Tibial nerve (tissue), 4 donors: ENCODE results near the gene SMYD3. TPM values are rescaled to one million over a fixed set of nuclear protein-coding genes. Genes with fewer than 3 reads are reported as not detected.

Experiments
- DNase-seq, 2 donors: peaks; one replicate each; pipeline ENCODE4 v3.0.0-alpha.2; 2019; ENCODE audit warnings: low spot score in 2 of 2
- H3K27ac ChIP-seq, 4 donors: fragments of 200-600 bp; sonication (generic) in 3 of 4; one replicate each; pipeline ENCODE4 v1.5.1; 2017 to 2019; ENCODE audit warnings: mild to moderate bottlenecking in 1 of 4
- H3K27me3 ChIP-seq, 2 donors: fragments of 200-600 bp; sonication (generic) in 1 of 2; one replicate each; pipeline versions ENCODE4 v1.5.1 to v1.6.0; 2017 to 2019
- H3K36me3 ChIP-seq, 3 donors: fragments of 200-600 bp; sonication (generic); one replicate each; pipeline ENCODE4 v1.5.1; 2018 to 2019
- H3K4me1 ChIP-seq, 4 donors: fragments of 200-600 bp; sonication (generic) in 3 of 4; one replicate each; pipeline ENCODE4 v1.5.1; 2017 to 2019
- H3K4me3 ChIP-seq, 4 donors: fragments of 200-600 bp; sonication (generic) in 3 of 4; one replicate each; pipeline ENCODE4 v1.5.1; 2017 to 2019; ENCODE audit warnings: mild to moderate bottlenecking in 1 of 4, moderate library complexity in 1 of 4
- H3K9me3 ChIP-seq, 4 donors: fragments of 200-600 bp; sonication (generic) in 3 of 4; one replicate each; pipeline ENCODE4 v1.5.1; 2017 to 2019
- CTCF ChIP-seq, 5 experiments: fragments of 200-600 bp in 3 of 5; fragments of 450-650 bp in 2 of 5; sonication (generic) in 3 of 5; IDR thresholded peaks; one replicate each; pipeline ENCODE4 v1.5.1; 2016 to 2019; ENCODE audit warnings: antibody characterized with exemption in 5 of 5, mild to moderate bottlenecking in 3 of 5, moderate library complexity in 2 of 5
- EP300 ChIP-seq, 2 donors: sonication (generic); formaldehyde crosslinking; IDR thresholded peaks; one replicate each; pipeline ENCODE4 v1.6.1; 2017; ENCODE audit warnings: antibody characterized with exemption in 2 of 2, mild to moderate bottlenecking in 1 of 2
- POLR2A ChIP-seq, 2 donors: fragments of 450-650 bp; IDR thresholded peaks; one replicate each; pipeline ENCODE4 v1.6.1; 2017; ENCODE audit warnings: antibody characterized with exemption in 2 of 2, mild to moderate bottlenecking in 2 of 2, moderate library complexity in 2 of 2
- WGBS, 2 donors: methylation state at CpG; one replicate each; pipeline ENCODE4 v1.1.5; 2018; 5-methylcytosine and 5-hydroxymethylcytosine counted together
- total RNA-seq, 4 donors: library from RNA; depleted of rRNA; stranded (reverse); fragments of >200 nt; gene quantifications; one replicate each; pipeline ENCODE4 v1.1.0, GENCODE V29; 2016

The SMYD3 gene
- total RNA-seq, 4 donors from 2014 or later, result 22.2 to 30.3 (median 27.0) TPM

DNA sequence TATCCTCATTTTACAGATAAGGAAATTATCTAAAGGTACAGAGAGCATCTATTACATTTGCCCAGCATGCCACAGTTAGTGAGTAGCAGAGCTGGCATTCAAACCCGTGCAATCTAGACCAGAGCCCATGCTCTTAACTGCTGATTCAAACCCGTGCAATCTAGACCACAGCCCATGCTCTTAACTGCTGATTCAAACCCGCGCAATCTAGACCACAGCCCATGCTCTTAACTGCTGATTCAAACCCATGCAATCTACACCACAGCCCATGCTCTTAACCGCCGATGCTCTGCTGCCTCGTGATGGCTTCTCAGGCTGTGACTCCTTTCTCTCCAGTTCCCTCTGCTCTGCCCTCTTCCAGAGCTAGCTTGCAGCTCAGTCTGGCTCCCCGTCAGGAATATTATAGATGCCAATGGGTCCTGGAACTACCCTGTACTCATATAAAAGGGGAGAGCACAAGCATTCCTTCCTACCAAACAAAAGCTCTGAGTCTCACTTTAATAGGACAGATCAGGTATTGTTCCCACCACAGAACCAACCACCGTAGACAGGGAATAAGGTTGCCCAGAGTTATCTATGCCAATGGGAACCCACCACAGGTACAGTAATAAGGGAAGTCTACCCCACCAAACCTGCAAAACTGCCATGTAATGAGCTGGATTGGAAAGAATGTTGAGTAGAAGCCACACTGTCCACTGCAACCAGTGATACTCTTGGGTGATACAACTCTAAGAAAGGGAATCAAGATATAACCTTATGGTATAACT is 78.4 kb downstream of the SMYD3 start:
- H3K4me1 ChIP-seq, result no peaks in the 10 kb centered on the region
- H3K27me3 ChIP-seq, result no peaks in the 10 kb centered on the region
- H3K36me3 ChIP-seq, result no peaks in the 10 kb centered on the region
- DNase-seq, result no peak
- H3K27ac ChIP-seq, result no peak overlapping the region
- no peaks in the 10 kb centered on the region for H3K9me3 ChIP-seq
- 64 to 83% methylated on average over 8 of the region's 9 CpGs for WGBS, 2 donors
- TF ChIP-seq EP300 (IDR thresholded peaks at IDR 0.05) (no peak), CTCF (IDR thresholded peaks at IDR 0.05) (no peak), POLR2A (IDR thresholded peaks at IDR 0.05) (no peak)
- no peak overlapping the region for H3K4me3 ChIP-seq

DNA sequence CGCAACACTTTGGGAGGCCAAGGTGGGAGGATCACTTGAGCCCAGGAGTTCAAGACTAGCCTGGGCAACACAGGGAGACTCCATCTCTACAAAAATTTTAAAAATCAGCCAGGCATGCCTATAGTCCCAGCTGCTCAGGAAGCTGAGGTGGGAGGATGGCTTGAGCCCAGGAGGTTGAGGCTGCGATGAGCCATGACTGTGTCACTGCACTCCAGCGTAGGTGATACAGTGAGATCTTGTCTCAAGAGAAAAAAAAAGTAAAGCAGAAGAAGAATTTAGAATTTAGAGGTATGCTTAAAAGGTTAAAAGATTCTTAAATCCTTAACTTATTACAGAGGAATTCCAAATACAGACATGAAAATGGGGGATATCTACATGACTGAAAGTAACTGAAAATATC is 79.5 kb downstream of the SMYD3 start:
- Histone ChIP-seq H3K4me1 (no peaks in the 10 kb centered on the region), H3K36me3 (no peaks in the 10 kb centered on the region), H3K27me3 (no peaks in the 10 kb centered on the region), H3K27ac (no peak overlapping the region), H3K4me3 (no peak overlapping the region), H3K9me3 (no peaks in the 10 kb centered on the region)
- 95 to 97% methylated on average over 3 of the region's 3 CpGs for WGBS, 2 donors
- TF ChIP-seq POLR2A (IDR thresholded peaks at IDR 0.05) (no peak), CTCF (IDR thresholded peaks at IDR 0.05) (no peak), EP300 (IDR thresholded peaks at IDR 0.05) (no peak)
- DNase-seq, result no peak

DNA sequence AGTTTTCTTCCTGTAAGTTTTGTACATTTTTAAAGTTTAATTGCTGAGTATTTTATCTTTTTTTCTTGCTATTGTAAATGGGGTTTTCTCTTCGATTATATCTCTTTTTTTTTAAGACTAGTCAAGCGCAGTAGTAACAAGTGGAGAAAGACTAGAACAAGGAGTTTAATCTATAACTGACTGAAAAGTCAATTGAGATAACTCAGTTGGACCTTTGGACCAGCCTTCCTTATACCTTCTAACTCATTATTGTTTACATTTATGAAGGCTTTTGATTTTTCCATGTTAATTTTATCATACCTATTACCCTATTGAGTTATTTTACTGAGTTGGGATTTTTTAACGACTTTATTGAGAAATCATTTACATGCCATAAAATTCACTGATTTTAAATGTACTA is 81.2 kb downstream of the SMYD3 start:
- Histone ChIP-seq H3K36me3 (no peaks in the 10 kb centered on the region), H3K4me1 (no peaks in the 10 kb centered on the region), H3K9me3 (no peaks in the 10 kb centered on the region), H3K27ac (no peak overlapping the region), H3K4me3 (no peak overlapping the region), H3K27me3 (no peaks in the 10 kb centered on the region)
- DNase-seq, result no peak
- 95 to 98% methylated on average over 3 of the region's 3 CpGs for WGBS, 2 donors
- TF ChIP-seq CTCF (IDR thresholded peaks at IDR 0.05), result no peak
- TF ChIP-seq POLR2A (IDR thresholded peaks at IDR 0.05), result no peak
- no peak for TF ChIP-seq EP300 (IDR thresholded peaks at IDR 0.05)

- no peaks in the 10 kb centered on the region for H3K4me1 ChIP-seq
- H3K9me3 ChIP-seq, result no peaks in the 10 kb centered on the region
- H3K27me3 ChIP-seq, result no peaks in the 10 kb centered on the region
- no peak for DNase-seq
- no peak overlapping the region for H3K4me3 ChIP-seq
- H3K27ac ChIP-seq, result no peak overlapping the region
- 97% methylated on average over 7 of the region's 7 CpGs for WGBS, 2 donors
- no peaks in the 10 kb centered on the region for H3K36me3 ChIP-seq
- no peak for TF ChIP-seq POLR2A (IDR thresholded peaks at IDR 0.05)
- no peak for TF ChIP-seq EP300 (IDR thresholded peaks at IDR 0.05)
- TF ChIP-seq CTCF (IDR thresholded peaks at IDR 0.05), result no peak
These were observed 81.8 kb downstream of the SMYD3 start for GRCh38 chr1:246425139-246425794.

- peaks cover 0 to 4% (median 0%) of the 10 kb centered on the region in 4 donors for H3K9me3 ChIP-seq
- H3K4me3 ChIP-seq, result no peak overlapping the region
- H3K4me1 ChIP-seq, result no peaks in the 10 kb centered on the region
- H3K27me3 ChIP-seq, result no peaks in the 10 kb centered on the region
- WGBS, 2 donors, result 76 to 80% methylated on average over 3 of the region's 3 CpGs
- DNase-seq, result no peak
- no peak for TF ChIP-seq POLR2A (IDR thresholded peaks at IDR 0.05)
- TF ChIP-seq CTCF (IDR thresholded peaks at IDR 0.05), result no peak
- no peak for TF ChIP-seq EP300 (IDR thresholded peaks at IDR 0.05)
- peaks cover 0 to 10% (median 0%) of the 10 kb centered on the region in 3 donors for H3K36me3 ChIP-seq
- H3K27ac ChIP-seq, result no peak overlapping the region
These were observed 86.8 kb downstream of the SMYD3 start for GRCh38 chr1:246420300-246420699.
